ENCODE measurements around the gene SH3PXD2B. TPM values are rescaled to one million over a fixed set of nuclear protein-coding genes. Genes with fewer than 3 reads are reported as not detected.

Gene SH3PXD2B
- total RNA-seq, 1 experiment from 2014 or later: 27.5 TPM

- Histone ChIP-seq H3K4me1 (ENCODE audit: control insufficient read depth in 1 of 2, insufficient read depth in 2 of 2, low read length in 2 of 2) (peaks cover 0 to 18% of the 10 kb centered on the region in 2 experiments; a peak in 1 of 4 replicates), H2AFZ (ENCODE audit: low read depth, low read length, poor library complexity, severe bottlenecking) (no peak overlapping the region), H4K20me1 (ENCODE audit: insufficient read depth) (no peaks in the 10 kb centered on the region), H3K36me3 (ENCODE audit: control insufficient read depth in 1 of 2, insufficient read depth in 2 of 2, low read length in 2 of 2) (no peaks in the 10 kb centered on the region), H3K27ac (ENCODE audit: low read depth, low read length) (no peak overlapping the region), H3K4me2 (ENCODE audit: low read length) (no peak overlapping the region), H3K9me3 (ENCODE audit: control insufficient read depth in 1 of 2, insufficient read depth in 1 of 2, low read depth in 1 of 2, low read length in 2 of 2) (no peaks in the 10 kb centered on the region), H3K4me3 (replicated peaks in 1 of 2; ENCODE audit: low read depth in 1 of 2, low read length in 2 of 2) (no peak overlapping the region), H3K9me2 (ENCODE audit: insufficient read depth) (no peaks in the 10 kb centered on the region), H3K27me3 (ENCODE audit: insufficient read depth, low read length) (no peaks in the 10 kb centered on the region), H3K9ac (ENCODE audit: low read length) (no peak overlapping the region), H3K79me2 (ENCODE audit: insufficient read depth, low read length) (peaks cover 71% of the 10 kb centered on the region)
- no peak for DNase-seq (ENCODE audit: low read depth, low spot score)
- BruUV-seq (replicated peaks): no TSS peak
- intact Hi-C loops (cut with micrococcal nuclease): no loop called here
- no peak for TF ChIP-seq EZH2phosphoT487 (IDR thresholded peaks at IDR 0.05; ENCODE audit: borderline replicate concordance)
- TF ChIP-seq POLR2A (IDR thresholded peaks at IDR 0.05; ENCODE audit: borderline replicate concordance, extremely low read depth, insufficient read depth, insufficient read length): no peak
- no peak for TF ChIP-seq SP1 (IDR thresholded peaks at IDR 0.05; ENCODE audit: low read depth)
- TF ChIP-seq SRF (IDR thresholded peaks at IDR 0.05; ENCODE audit: low read depth): no peak
- TF ChIP-seq ATF3 (IDR thresholded peaks at IDR 0.05): no peak
- no peak for TF ChIP-seq SIN3A (IDR thresholded peaks at IDR 0.05; ENCODE audit: low read depth)
- no peak for TF ChIP-seq YY1 (IDR thresholded peaks at IDR 0.05; ENCODE audit: extremely low read depth, insufficient replicate concordance, low read depth, low read length)
- TF ChIP-seq CTCF (IDR thresholded peaks at IDR 0.05 in 2 of 3, conservative IDR thresholded peaks at IDR 0.05 in 1 of 3; ENCODE audit: borderline replicate concordance in 1 of 3, insufficient read depth in 1 of 3, low read depth in 2 of 3, low read length in 2 of 3): no peak
- no peak for TF ChIP-seq ELF1 (IDR thresholded peaks at IDR 0.05; ENCODE audit: borderline replicate concordance, low read depth)
- TF ChIP-seq JUND (IDR thresholded peaks at IDR 0.05): no peak
- TF ChIP-seq REST (IDR thresholded peaks at IDR 0.05; ENCODE audit: low read depth): no peak
- no peak for TF ChIP-seq ZBTB33 (IDR thresholded peaks at IDR 0.05; ENCODE audit: extremely low read depth, insufficient replicate concordance, low read length)
- no peak for TF ChIP-seq EZH2 (IDR thresholded peaks at IDR 0.05)
- TF ChIP-seq MAX (IDR thresholded peaks at IDR 0.05): no peak
- TF ChIP-seq FOSL1 (IDR thresholded peaks at IDR 0.05; ENCODE audit: low read depth): no peak
- no peak for TF ChIP-seq CEBPB (IDR thresholded peaks at IDR 0.05; ENCODE audit: low read depth)
- no peak for TF ChIP-seq CBX3 (IDR thresholded peaks at IDR 0.05; ENCODE audit: low read depth)
- TF ChIP-seq RAD21 (IDR thresholded peaks at IDR 0.05; ENCODE audit: low read depth): no peak
- ChIA-PET POLR2A (no interaction called here), RAD21 (ENCODE audit: low non-redundant PET in 1 of 2, low total read pairs in 2 of 2, uncharacterized antibody in 2 of 2, unreplicated experiment in 2 of 2) (no interaction called here), CTCF (no interaction called here)
- ATAC-seq: peak; percentile 25; the same call in 1 of the 2 replicates
Measured at GRCh38 chr5:172276214-172276613, 178.1 kb downstream of the SH3PXD2B start.

All from HCT116 (cell line).